Activated CD8-positive, alpha-beta T cell treated with anti-CD3 and anti-CD28 coated beads, Interleukin-2, amount 10 ng/mL, durations not matched to agents 7 days and 5 days (primary cell): Measurements from ENCODE around the gene RUNX1. TPM values are rescaled to one million over a fixed set of nuclear protein-coding genes. Genes with fewer than 3 reads are reported as not detected.

ENCODE experiments used
- ATAC-seq: fragments of 150-1000 bp; cut with Tn5 transposase; one replicate; pipeline ENCODE4 v1.10.0; 2021; ENCODE audit warnings: moderate library complexity
- CTCF ChIA-PET: fragments of 350-600 bp; sonication (Branson Sonifier 250); formaldehyde crosslinking; loops from one replicate; lab custom pipeline; 2021; ENCODE audit warnings: antibody characterized with exemption; lab: Charles Lee
- POLR2A ChIA-PET: fragments of 350-600 bp; sonication (Branson Sonifier 250); formaldehyde crosslinking; loops from one replicate; lab custom pipeline; 2021; ENCODE audit warnings: antibody characterized with exemption; lab: Charles Lee
- DNase-seq: peaks from one replicate; pipeline ENCODE4 v3.0.0-alpha.2; 2020
- H3K27ac Mint-ChIP-seq: one replicate; pipeline ENCODE4 v1.8.0; 2021; ENCODE audit warnings: mild to moderate bottlenecking, mixed read lengths
- H3K27me3 Mint-ChIP-seq: one replicate; pipeline ENCODE4 v1.8.0; 2021; ENCODE audit warnings: low read depth, mixed read lengths
- H3K36me3 Mint-ChIP-seq: one replicate; pipeline ENCODE4 v1.8.0; 2021; ENCODE audit warnings: low read depth, mixed read lengths
- H3K4me1 Mint-ChIP-seq: one replicate; pipeline ENCODE4 v1.8.0; 2021; ENCODE audit warnings: low read depth, mixed read lengths
- H3K4me3 Mint-ChIP-seq: one replicate; pipeline ENCODE4 v1.8.0; 2021; ENCODE audit warnings: mild to moderate bottlenecking, mixed read lengths
- H3K9me3 Mint-ChIP-seq: one replicate; pipeline ENCODE4 v1.8.0; 2022; ENCODE audit warnings: mixed read lengths; ENCODE audit not compliant: insufficient read depth
- total RNA-seq, 2 experiments: library from RNA; stranded (reverse); gene quantifications; one replicate each; pipeline ENCODE4 v1.2.3, GENCODE V29; 2021

The RUNX1 gene
- total RNA-seq, 2 experiments from 2014 or later: 10.4 to 10.6 TPM

DNA sequence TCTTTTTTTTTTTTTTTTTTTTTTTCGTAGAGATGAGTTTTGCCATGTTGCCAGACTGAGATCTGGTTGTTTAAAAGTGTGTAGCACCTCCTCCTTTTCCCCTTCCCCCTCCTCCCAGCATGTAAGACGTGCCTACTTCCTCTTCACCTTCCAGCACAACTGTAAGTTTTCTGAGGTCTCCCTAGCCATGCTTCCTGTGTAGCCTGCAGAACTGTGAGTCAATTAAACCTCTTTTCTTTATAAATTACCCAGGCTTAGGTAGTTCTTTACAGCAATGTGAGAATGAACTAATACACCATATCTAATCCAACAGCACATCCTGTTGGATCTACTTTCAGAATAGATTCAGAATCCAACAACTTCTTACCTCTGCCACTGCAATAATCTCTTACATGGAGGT, 269.2 kb downstream of the RUNX1 start:
- CTCF ChIA-PET: no interaction called here
- Mint-ChIP-seq H3K27me3 (peaks cover 16% of the 10 kb centered on the region), H3K4me3 (no peak overlapping the region), H3K4me1 (no peaks in the 10 kb centered on the region), H3K27ac (no peak overlapping the region), H3K36me3 (no peaks in the 10 kb centered on the region), H3K9me3 (peaks cover 9% of the 10 kb centered on the region)
- POLR2A ChIA-PET: no interaction called here
- ATAC-seq (no peak), DNase-seq (no peak)

DNA sequence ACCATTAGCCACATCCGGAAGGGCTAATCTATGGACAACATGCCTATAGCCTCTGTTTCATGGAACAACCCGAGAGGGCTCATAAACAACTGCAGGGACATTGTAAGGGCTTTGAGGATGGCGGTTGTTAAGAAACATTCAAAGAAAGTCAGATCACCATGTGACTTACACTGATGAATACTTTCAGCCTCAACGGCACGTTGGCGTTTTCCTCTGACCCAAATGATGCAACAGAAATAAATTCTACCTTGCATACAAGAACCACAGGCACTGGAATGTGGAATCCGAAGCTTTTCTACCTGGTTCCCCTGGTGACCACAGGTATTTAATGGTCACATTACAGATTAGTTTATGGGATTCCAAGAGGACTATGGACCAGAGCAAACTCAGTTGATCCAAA, 273.3 kb downstream of the RUNX1 start:
- Mint-ChIP-seq H3K36me3 (no peaks in the 10 kb centered on the region), H3K27me3 (peaks cover 20% of the 10 kb centered on the region), H3K27ac (no peak overlapping the region), H3K4me3 (no peak overlapping the region), H3K4me1 (no peaks in the 10 kb centered on the region), H3K9me3 (peaks cover 3% of the 10 kb centered on the region)
- CTCF ChIA-PET: no interaction called here
- DNase-seq (no peak), ATAC-seq (no peak)
- POLR2A ChIA-PET: no interaction called here

DNA sequence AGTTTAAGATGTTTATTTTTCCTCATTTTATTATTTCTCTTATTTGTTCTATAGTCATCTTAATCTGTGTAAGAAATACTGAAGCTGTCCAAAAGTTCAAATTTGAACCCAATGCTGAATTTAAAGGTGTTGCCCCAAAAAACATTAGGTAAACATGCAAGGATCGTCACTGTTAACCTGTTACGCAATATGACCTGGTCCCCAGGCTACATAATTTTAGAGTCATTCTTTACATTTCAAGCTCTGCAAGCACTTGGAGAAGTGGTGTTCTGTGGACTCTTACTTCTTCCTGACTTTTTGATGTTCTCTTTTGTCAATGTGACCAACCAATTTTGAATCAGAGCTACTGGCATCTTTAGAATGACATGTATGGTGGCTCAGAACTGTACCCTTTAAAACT, 274.4 kb downstream of the RUNX1 start:
- DNase-seq (no peak), ATAC-seq (no peak)
- ChIA-PET POLR2A (no interaction called here), CTCF (no interaction called here)
- Mint-ChIP-seq H3K9me3 (no peaks in the 10 kb centered on the region), H3K27me3 (peaks cover 18% of the 10 kb centered on the region), H3K36me3 (no peaks in the 10 kb centered on the region), H3K4me1 (no peaks in the 10 kb centered on the region), H3K27ac (no peak overlapping the region), H3K4me3 (no peak overlapping the region)

DNA sequence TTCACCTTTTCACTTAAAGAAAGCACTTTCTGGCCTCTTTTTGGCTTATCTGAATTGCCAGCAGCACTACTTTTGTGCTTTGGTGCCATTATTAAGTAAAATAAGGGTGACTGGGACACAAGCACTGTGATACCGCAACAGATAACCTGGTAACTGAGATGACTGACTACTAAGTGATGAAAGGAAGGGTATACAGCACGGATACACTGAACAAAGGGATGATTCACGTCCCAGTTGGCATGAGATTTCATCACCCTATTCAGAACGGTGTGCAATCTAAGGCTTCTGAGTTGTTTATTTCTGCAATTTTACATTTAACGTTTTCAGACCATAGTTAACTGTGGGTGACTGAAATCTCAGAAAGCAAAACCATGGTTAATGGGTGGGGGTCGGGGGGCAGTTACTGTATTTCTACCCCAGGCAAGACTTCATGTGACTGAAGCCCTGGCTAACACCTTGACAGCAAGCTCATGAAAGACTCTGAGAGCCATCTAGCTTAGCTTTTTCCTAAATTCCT, 277.5 kb downstream of the RUNX1 start:
- Mint-ChIP-seq H3K27me3 (peaks cover 13% of the 10 kb centered on the region), H3K9me3 (no peaks in the 10 kb centered on the region), H3K4me1 (no peaks in the 10 kb centered on the region), H3K36me3 (no peaks in the 10 kb centered on the region), H3K27ac (no peak overlapping the region), H3K4me3 (no peak overlapping the region)
- ChIA-PET CTCF (no interaction called here), POLR2A (no interaction called here)
- DNase-seq (no peak), ATAC-seq (no peak)

DNA sequence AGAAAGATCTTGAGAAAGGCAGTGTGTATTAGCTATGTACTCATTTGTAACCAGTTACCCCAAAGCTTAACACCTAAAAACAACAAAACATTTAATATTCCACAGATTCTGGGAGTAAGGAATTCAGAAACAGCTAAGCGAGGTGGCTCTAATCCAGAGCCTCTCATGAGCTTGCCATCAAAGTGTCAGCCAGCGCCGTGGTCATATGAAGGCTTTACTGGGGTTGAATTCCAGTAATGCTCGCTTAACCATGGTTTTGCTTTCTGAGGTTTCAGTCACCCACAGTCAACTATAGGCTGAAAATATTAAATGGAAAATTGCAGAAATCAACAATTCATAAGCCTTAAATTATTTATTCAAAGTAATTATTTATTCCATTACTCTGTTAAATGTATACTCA, 278.5 kb downstream of the RUNX1 start:
- peaks cover 13% of the 10 kb centered on the region for H3K27me3 Mint-ChIP-seq
- no peaks in the 10 kb centered on the region for H3K36me3 Mint-ChIP-seq
- no peaks in the 10 kb centered on the region for H3K9me3 Mint-ChIP-seq
- DNase-seq: no peak
- POLR2A ChIA-PET: no interaction called here
- no peak overlapping the region for H3K4me3 Mint-ChIP-seq
- ATAC-seq: no peak
- CTCF ChIA-PET: no interaction called here
- no peak overlapping the region for H3K27ac Mint-ChIP-seq
- no peaks in the 10 kb centered on the region for H3K4me1 Mint-ChIP-seq

DNA sequence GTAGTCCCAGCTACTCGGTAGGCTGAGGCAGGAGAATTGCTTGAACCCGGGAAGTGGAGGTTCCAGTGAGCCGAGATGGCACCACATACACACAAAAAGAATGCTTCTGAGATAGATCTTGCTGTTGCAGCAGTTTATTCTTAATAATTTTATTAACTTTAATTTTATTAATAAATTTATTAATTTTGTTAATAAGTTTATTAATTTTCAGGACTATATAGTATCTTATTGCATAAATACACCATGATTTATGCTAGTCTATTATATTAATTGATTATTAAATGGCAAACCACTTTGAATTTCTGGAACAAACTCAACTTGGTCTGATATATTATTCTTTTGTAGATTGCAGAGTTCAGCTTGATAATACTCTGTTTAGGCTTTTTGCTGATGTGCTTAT, 280.8 kb downstream of the RUNX1 start:
- H3K4me3 Mint-ChIP-seq: no peak overlapping the region
- CTCF ChIA-PET: no interaction called here
- ATAC-seq: no peak
- POLR2A ChIA-PET: no interaction called here
- no peaks in the 10 kb centered on the region for H3K36me3 Mint-ChIP-seq
- peaks cover 5% of the 10 kb centered on the region for H3K27me3 Mint-ChIP-seq
- H3K4me1 Mint-ChIP-seq: no peaks in the 10 kb centered on the region
- peaks cover 6% of the 10 kb centered on the region for H3K9me3 Mint-ChIP-seq
- H3K27ac Mint-ChIP-seq: no peak overlapping the region
- no peak for DNase-seq

DNA sequence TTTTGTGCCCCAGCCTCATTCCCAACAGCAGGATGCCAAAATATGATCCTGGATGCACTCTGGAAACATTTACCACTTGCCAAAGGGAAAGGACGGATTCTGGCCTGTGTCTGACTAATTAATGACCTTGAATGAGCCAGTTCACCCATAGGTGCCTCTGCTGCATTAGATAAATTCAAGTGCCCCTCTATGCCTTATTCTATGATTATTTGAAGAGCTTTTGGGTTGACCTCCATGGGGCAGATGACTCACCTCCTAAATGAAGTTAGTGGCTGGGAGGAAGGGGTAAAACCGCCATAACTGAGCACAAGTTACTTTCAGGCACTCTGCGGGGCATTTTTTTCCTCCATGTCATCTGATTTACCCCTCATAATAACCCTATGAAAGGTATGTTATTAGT, 282.2 kb downstream of the RUNX1 start:
- no peak overlapping the region for H3K4me3 Mint-ChIP-seq
- ATAC-seq: no peak
- H3K27ac Mint-ChIP-seq: no peak overlapping the region
- POLR2A ChIA-PET: no interaction called here
- CTCF ChIA-PET: no interaction called here
- no peak for DNase-seq
- no peaks in the 10 kb centered on the region for H3K4me1 Mint-ChIP-seq
- peaks cover 4% of the 10 kb centered on the region for H3K27me3 Mint-ChIP-seq
- peaks cover 6% of the 10 kb centered on the region for H3K9me3 Mint-ChIP-seq
- H3K36me3 Mint-ChIP-seq: no peaks in the 10 kb centered on the region

DNA sequence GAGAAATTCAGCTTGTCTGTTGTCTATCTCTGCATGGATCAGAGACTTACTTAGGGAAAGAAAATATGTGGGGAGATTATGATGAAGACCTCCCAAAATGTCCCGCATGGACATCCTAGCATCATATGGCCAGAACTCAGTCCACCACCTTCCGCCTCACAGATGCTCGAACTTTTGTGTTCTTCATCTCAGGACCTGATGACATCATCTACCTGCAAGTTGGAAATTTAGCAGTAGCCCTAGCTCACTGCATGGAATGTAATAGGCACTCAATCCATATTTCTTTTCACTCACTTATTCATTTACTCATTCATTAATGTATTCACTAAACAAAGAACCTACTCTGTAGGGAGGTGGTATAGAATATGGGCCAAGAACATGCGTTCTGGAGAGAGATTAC, 283.5 kb downstream of the RUNX1 start:
- Mint-ChIP-seq H3K9me3 (peaks cover 6% of the 10 kb centered on the region), H3K36me3 (no peaks in the 10 kb centered on the region), H3K4me3 (no peak overlapping the region), H3K27me3 (peaks cover 2% of the 10 kb centered on the region), H3K4me1 (no peaks in the 10 kb centered on the region), H3K27ac (no peak overlapping the region)
- ATAC-seq: no peak
- no peak for DNase-seq
- ChIA-PET CTCF (no interaction called here), POLR2A (no interaction called here)

DNA sequence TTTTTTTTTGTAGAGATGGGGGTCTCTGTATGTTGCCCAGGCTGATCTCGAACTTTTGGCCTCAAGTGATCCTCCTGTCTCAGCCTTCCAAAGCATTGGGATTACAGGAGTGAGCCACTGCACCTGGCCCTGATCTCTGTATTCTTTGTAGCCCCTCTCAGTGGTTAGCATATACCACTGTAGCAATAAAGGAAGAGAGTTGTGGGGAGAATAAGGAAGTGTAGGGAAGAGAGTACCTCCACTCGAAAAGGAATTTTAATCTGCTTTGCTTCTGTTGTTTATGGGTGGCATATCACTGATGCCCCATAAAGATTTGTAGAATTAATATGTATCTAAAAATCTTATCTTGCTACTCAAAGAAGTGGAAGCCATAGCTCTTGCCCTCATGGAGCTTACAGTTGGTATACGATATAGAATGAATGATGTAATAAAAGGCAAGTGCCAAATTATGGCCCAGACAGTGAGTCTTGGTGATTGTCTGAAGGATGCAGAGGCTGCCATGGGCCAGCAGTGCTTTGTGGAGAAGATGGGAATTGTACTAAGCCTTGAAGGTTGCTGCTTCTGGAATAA, 284.3 kb downstream of the RUNX1 start:
- Mint-ChIP-seq H3K27me3 (peaks cover 2% of the 10 kb centered on the region), H3K36me3 (no peaks in the 10 kb centered on the region), H3K9me3 (peaks cover 6% of the 10 kb centered on the region), H3K4me3 (no peak overlapping the region), H3K4me1 (no peaks in the 10 kb centered on the region), H3K27ac (no peak overlapping the region)
- ChIA-PET POLR2A (no interaction called here), CTCF (no interaction called here)
- DNase-seq (no peak), ATAC-seq (no peak)

DNA sequence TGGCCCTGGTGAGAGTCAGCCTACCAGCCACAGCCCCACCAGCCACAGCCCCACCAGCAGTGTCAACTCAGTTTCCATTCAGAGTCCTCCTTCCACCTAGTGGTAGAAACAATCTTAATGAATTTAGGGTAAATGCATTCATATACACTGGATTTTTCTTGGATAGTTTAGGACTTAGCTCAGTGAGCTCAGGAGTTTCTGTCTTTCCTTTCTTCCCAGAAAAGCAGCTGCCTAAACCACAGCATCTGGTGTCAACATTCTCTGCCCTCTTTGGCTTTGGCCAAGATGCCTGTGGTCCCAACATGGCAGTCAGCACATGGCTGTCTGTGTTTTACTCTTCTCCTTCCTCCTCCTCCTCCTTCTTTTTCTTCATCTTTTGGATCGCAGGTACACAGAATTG, 286.3 kb downstream of the RUNX1 start:
- DNase-seq (no peak), ATAC-seq (no peak)
- POLR2A ChIA-PET: no interaction called here
- Mint-ChIP-seq H3K36me3 (no peaks in the 10 kb centered on the region), H3K4me1 (no peaks in the 10 kb centered on the region), H3K27me3 (no peaks in the 10 kb centered on the region), H3K27ac (no peak overlapping the region), H3K4me3 (no peak overlapping the region), H3K9me3 (peaks cover 6% of the 10 kb centered on the region)
- CTCF ChIA-PET: interaction anchor here (1.8 kb wide), 1 partner anchor 17 kb away, joined by 6 read pairs; no protein-coding TSS in a partner anchor

DNA sequence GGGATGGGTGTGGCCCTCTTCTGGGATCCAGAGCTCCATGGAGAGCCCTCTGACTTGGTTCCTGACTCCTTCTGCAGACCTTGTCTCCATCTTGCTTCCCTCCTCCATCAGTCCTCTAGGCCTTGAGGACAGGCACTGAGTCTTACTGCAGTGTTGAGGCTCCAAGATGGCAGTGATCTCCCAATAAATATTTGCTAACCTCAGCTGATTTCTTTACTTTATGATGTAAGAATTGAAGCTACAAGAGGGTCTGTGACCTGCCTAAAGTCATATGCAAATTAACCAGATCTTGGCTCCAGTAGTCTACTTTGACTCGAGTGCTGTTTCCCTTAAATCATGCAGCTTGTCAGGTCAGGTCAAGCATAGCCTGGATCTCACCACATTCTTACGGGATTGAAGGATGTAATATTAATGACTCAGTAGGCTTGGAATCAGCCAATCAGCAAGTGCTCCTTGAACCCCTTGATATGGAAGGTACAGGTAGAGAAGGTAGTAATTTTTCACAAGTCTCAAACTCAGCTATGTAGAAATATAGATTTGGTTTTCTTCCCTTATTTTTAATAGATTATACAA, 287.3 kb downstream of the RUNX1 start:
- Mint-ChIP-seq H3K27me3 (no peaks in the 10 kb centered on the region), H3K4me3 (no peak overlapping the region), H3K9me3 (peaks cover 6% of the 10 kb centered on the region), H3K36me3 (no peaks in the 10 kb centered on the region), H3K27ac (no peak overlapping the region), H3K4me1 (no peaks in the 10 kb centered on the region)
- ChIA-PET POLR2A (interaction anchor here (0.6 kb wide), 1 partner anchor 850 kb away, joined by 3 read pairs; no protein-coding TSS in a partner anchor), CTCF (interaction anchor here (1.8 kb wide), 1 partner anchor 16 kb away, joined by 6 read pairs; no protein-coding TSS in a partner anchor)
- no peak for DNase-seq
- ATAC-seq: no peak

DNA sequence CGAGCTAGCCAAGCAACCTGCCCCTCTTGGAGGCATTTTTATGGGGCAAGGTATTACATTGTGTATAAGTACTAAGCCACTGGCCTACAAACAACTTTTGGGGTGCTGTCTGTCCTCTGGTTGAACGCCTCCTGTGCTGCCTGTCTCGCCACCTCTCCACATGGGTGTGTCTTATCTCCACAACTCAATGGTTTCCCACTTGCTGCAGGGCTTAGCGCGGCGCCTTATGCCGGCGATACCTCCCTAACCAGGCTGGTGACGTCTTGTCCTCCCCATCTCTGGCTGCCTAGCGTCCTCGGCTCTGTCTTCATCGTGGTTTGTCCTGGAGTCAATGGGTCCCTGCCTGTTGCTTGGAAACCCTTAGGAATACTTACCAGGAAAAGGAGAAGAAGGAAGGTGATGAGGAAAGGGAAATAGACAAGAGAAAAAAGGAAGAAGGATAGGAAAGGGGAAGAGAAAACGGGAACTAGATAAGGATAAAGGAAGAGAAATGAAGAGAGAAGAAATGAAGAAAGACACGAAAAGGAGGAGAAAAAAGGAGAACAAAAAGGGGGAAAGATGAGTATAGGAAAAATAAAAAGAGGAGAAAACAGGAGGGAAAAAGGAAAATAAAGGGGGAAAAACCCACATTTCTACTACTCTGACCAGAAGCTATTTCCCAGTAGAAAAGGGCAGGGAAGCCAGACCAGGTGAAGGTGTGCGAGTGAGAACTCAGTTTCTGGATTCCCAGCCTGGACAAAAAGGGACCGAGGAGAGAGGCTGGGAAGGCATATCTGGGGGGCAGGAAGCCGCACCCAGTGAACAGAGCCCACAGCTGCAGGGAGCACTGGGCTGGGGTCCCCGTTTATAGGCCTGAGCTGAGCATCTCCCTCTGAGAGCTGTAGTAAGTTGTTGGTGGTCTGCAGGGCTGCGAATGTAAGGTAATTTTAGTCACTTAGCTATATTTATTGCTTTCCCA, 294.1 kb downstream of the RUNX1 start:
- ChIA-PET POLR2A (no interaction called here), CTCF (interaction anchor here (0.7 kb wide), 1 partner anchor 10 kb away, joined by 3 read pairs; no protein-coding TSS in a partner anchor)
- Mint-ChIP-seq H3K4me3 (no peak overlapping the region), H3K27me3 (peaks cover 20% of the 10 kb centered on the region), H3K4me1 (no peaks in the 10 kb centered on the region), H3K9me3 (no peaks in the 10 kb centered on the region), H3K27ac (no peak overlapping the region), H3K36me3 (no peaks in the 10 kb centered on the region)
- DNase-seq: no peak
- no peak for ATAC-seq
